SHP77 treated with DMSO at 0.1 percent for 48 hours (cell line): ENCODE measurements around the gene IRGC.
"Not testable (repeated sequence)": the region's sequence is repeated elsewhere in the genome, so short reads cannot be mapped to it uniquely, and the experiment has no call there.

Source experiments
- DNase-seq: peaks from one replicate; lab custom pipeline; 2025; lab: John Stamatoyannopoulos, UW

Gene IRGC

GRCh38 chr19:43755256-43755801 lies 39.5 kb downstream of the IRGC start:
- peak; percentile 58 for DNase-seq

- no peak for DNase-seq
Observed at GRCh38 chr19:43759515-43759914, 43.6 kb downstream of the IRGC start.

- DNase-seq: no peak
Observed at GRCh38 chr19:43760941-43761340, 45.1 kb downstream of the IRGC start.

GRCh38 chr19:43762814-43763213 lies 46.9 kb downstream of the IRGC start:
- DNase-seq: no peak

- DNase-seq: no peak
Observed at GRCh38 chr19:43763473-43763939, 47.6 kb downstream of the IRGC start.

GRCh38 chr19:43764684-43765083 lies 48.8 kb downstream of the IRGC start:
- not testable (repeated sequence) for DNase-seq

GRCh38 chr19:43765109-43765876 lies 49.4 kb downstream of the IRGC start:
- no peak for DNase-seq

GRCh38 chr19:43766755-43767043 lies 50.8 kb downstream of the IRGC start:
- no peak for DNase-seq

GRCh38 chr19:43767316-43767715 lies 51.4 kb downstream of the IRGC start:
- no peak for DNase-seq

- no peak for DNase-seq
Observed at GRCh38 chr19:43767818-43768217, 51.9 kb downstream of the IRGC start.

- no peak for DNase-seq
Observed at GRCh38 chr19:43768273-43769050, 52.6 kb downstream of the IRGC start.

- no peak for DNase-seq
Observed at GRCh38 chr19:43769256-43769655, 53.4 kb downstream of the IRGC start.
